ENCODE measurements around the gene TEX35.
"Not testable (repeated sequence)": the region's sequence is repeated elsewhere in the genome, so short reads cannot be mapped to it uniquely, and the experiment has no call there.

The TEX35 gene

DNA sequence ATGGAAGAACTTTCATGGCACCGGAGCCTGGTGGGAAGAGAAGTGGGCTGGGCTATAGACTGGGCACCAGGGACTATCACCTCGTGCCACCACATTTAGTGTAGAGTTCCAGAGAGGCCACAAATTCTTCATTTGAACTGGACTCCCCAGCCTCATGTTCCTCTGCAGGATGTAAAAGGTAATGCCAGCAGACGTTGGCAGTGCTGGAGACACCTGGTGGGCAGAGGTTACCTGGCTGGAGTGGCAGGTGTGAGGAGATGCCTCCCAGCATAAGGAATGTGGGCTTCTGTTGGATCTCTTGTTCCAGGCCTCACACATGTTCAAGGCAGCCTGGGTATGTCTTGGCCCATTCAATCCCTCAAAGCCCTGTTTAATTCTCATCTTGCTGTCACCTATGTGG is 35.2 kb downstream of the TEX35 start:
- no peak overlapping the region for H3K9ac ChIP-seq (ENCODE audit: low read depth, low read length)
- no peak overlapping the region for H3K4me3 ChIP-seq (ENCODE audit: low read length)
- H3K36me3 ChIP-seq (ENCODE audit: insufficient read depth, low read length), result peaks cover 10% of the 10 kb centered on the region
- peaks cover 6% of the 10 kb centered on the region for H3K4me1 ChIP-seq (ENCODE audit: control insufficient read depth, insufficient read depth, low read length)
- no peaks in the 10 kb centered on the region for H3K27me3 ChIP-seq (ENCODE audit: control insufficient read depth, insufficient read depth, low read length)
- H3K9me3 ChIP-seq (replicated peaks; ENCODE audit: low read length), result no peaks in the 10 kb centered on the region
- H3K4me2 ChIP-seq (ENCODE audit: low read length), result no peak overlapping the region

DNA sequence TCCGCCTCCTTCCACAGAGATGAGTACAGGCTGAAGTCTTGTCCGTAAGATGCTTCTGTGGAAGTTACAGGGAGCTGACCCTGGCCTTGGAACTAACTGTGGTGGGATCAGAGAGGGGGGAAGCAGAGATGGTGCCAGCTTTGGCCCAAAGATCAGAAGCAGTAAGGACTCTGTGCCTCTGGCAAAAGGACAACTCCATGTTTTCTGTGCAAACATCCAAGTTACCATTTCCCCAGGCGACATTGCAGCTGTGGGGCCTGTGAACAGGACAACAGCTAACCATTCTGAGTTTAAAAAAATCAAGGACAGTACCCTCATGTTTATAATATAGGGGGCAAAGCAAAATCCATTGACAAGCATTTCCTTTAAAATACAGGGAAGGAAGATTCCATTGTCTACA is 38.4 kb downstream of the TEX35 start:
- Histone ChIP-seq H3K4me2 (ENCODE audit: low read length) (no peak overlapping the region), H3K4me3 (ENCODE audit: low read length) (no peak overlapping the region), H3K36me3 (ENCODE audit: insufficient read depth, low read length) (peaks cover 10% of the 10 kb centered on the region), H3K9ac (ENCODE audit: low read depth, low read length) (no peak overlapping the region), H3K9me3 (replicated peaks; ENCODE audit: low read length) (no peaks in the 10 kb centered on the region), H3K4me1 (ENCODE audit: control insufficient read depth, insufficient read depth, low read length) (no peaks in the 10 kb centered on the region), H3K27me3 (ENCODE audit: control insufficient read depth, insufficient read depth, low read length) (no peaks in the 10 kb centered on the region)

DNA sequence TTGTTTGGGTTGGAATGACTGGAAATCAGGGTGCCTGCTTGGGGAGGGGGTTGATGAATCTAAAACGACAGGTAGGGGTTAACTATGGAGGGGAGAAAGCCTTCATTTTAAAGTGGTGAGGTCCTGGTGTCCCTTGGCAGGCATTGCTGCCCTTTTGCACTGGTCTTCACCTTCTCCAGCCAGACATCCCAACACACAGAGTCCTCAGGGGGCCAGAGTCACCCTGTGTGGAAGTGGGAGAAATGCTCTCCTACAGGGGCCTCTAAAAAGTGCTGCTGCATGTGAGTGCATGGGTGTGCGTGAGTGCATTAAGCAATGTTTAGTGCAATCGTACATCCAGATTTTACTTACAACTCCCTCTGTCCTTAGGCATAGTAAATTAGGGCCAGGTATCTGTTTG is 39.0 kb downstream of the TEX35 start:
- H3K4me2 ChIP-seq (ENCODE audit: low read length), result no peak overlapping the region
- no peak overlapping the region for H3K9ac ChIP-seq (ENCODE audit: low read depth, low read length)
- no peak overlapping the region for H3K4me3 ChIP-seq (ENCODE audit: low read length)
- H3K36me3 ChIP-seq (ENCODE audit: insufficient read depth, low read length), result peaks cover 10% of the 10 kb centered on the region
- H3K9me3 ChIP-seq (replicated peaks; ENCODE audit: low read length), result no peaks in the 10 kb centered on the region
- no peaks in the 10 kb centered on the region for H3K27me3 ChIP-seq (ENCODE audit: control insufficient read depth, insufficient read depth, low read length)
- H3K4me1 ChIP-seq (ENCODE audit: control insufficient read depth, insufficient read depth, low read length), result no peaks in the 10 kb centered on the region

DNA sequence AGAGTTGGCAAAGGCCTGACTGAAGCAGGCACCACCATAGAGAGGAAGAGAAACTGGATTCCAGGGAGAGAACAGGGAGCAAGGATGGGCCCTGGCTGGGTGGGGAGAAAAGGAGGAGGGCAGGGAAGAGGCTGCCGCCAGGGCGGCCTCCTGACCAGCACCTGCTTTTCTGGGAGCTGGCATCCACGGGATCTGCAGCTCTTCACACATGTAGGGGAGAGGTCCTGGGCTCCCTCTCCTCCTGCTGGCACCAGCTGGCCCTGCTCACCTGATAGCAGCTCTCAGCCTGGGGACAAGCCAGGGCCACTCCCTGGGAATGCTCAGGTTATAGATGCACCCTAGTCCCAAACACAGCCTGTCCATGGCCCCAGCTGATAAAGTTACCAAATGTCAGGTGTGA is 39.9 kb downstream of the TEX35 start:
- Histone ChIP-seq H3K36me3 (ENCODE audit: insufficient read depth, low read length) (peaks cover 7% of the 10 kb centered on the region), H3K27me3 (ENCODE audit: control insufficient read depth, insufficient read depth, low read length) (no peaks in the 10 kb centered on the region), H3K4me3 (ENCODE audit: low read length) (no peak overlapping the region), H3K4me1 (ENCODE audit: control insufficient read depth, insufficient read depth, low read length) (no peaks in the 10 kb centered on the region), H3K9ac (ENCODE audit: low read depth, low read length) (no peak overlapping the region), H3K9me3 (replicated peaks; ENCODE audit: low read length) (no peaks in the 10 kb centered on the region), H3K4me2 (ENCODE audit: low read length) (no peak overlapping the region)

DNA sequence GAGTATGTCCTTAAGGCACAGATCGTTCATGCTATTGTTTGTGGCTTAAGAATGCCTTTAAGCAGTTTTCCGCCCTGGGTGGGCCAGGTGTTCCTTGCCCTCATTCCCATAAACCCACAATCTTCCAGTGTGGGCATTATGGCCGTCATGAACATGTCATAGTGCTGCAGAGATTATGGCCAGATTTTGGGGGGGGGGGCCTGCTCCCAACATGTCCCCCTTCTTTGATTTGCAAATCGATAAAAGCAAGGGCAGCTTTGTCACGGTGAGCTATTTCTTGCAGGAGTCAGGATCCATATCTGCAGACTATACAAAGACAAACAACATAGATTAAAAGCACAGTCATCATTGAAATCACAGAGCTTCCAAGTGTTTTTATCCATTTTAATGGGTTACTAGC is 41.4 kb downstream of the TEX35 start:
- not testable (repeated sequence) for H3K9me3 ChIP-seq (replicated peaks; ENCODE audit: low read length); H3K9ac ChIP-seq (ENCODE audit: low read depth, low read length); H3K4me1 ChIP-seq (ENCODE audit: control insufficient read depth, insufficient read depth, low read length); H3K36me3 ChIP-seq (ENCODE audit: insufficient read depth, low read length); H3K4me3 ChIP-seq (ENCODE audit: low read length); H3K27me3 ChIP-seq (ENCODE audit: control insufficient read depth, insufficient read depth, low read length); H3K4me2 ChIP-seq (ENCODE audit: low read length)

DNA sequence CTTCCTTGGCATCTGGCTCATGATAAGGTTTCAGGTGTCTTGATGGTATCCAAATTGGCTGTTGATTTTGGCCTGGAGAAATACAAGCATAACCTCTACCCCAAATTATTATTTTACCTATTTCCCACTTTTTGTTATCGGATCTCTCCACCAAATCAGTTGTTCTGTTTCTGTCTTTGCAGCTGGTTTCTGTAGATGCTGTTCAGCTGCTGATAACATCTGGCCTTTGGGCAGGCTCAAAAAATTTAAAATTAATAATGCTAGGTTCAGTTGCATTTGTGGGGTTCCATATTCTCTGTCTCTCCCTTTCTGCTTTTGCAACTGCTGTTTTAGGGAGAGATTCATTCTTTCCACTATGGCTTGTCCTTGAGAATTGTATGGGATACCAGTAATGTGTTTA is 42.7 kb downstream of the TEX35 start:
- H3K27me3 ChIP-seq (ENCODE audit: control insufficient read depth, insufficient read depth, low read length); H3K4me2 ChIP-seq (ENCODE audit: low read length); H3K36me3 ChIP-seq (ENCODE audit: insufficient read depth, low read length); H3K9ac ChIP-seq (ENCODE audit: low read depth, low read length); H3K4me1 ChIP-seq (ENCODE audit: control insufficient read depth, insufficient read depth, low read length); H3K9me3 ChIP-seq (replicated peaks; ENCODE audit: low read length); H3K4me3 ChIP-seq (ENCODE audit: low read length): not testable (repeated sequence)

DNA sequence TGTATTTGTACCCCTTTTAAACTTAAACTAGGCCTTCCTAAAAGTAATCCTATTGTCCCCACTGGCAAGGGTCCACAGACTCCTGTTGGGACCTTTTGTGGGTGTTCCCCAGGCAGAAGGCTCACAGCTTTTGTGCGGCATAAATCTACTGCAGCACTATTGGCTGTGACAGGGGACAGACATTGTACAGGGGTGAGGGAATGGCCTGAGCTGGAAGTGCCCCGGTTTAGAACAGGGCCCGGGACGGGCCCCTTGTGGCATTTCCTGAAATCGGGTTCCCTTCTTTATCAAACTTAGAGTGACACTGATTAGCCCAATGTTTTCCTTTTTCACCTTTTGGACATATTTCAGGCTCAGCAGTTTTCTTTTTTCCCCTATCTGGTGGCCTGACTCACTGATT is 45.9 kb downstream of the TEX35 start:
- H3K9me3 ChIP-seq (replicated peaks; ENCODE audit: low read length); H3K27me3 ChIP-seq (ENCODE audit: control insufficient read depth, insufficient read depth, low read length); H3K36me3 ChIP-seq (ENCODE audit: insufficient read depth, low read length); H3K4me3 ChIP-seq (ENCODE audit: low read length); H3K4me2 ChIP-seq (ENCODE audit: low read length); H3K4me1 ChIP-seq (ENCODE audit: control insufficient read depth, insufficient read depth, low read length); H3K9ac ChIP-seq (ENCODE audit: low read depth, low read length): not testable (repeated sequence)

DNA sequence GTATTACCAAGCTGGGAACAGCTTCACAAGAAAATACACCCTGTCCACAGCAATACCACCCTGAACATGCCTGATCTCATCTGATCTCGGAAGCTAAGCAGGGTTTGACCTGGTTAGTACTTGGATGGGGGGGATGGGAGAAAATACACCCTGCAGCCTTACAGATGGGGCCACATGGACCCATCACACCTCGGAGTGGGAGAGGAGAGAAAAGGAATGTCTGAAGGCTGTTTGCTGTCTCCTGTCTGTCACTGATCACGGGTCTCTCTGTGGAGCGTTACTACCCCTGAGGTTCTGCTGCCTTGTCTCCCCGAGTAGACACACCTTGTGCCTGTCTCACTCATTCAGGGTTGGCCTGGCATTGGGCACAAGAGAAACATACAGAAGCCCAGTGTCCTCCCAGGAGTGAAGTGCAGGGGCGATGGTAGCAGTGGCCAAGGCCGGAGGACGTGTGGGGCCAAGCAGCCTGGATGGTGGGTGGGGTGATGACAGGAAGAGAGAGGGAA is 48.0 kb downstream of the TEX35 start:
- H3K27me3 ChIP-seq (ENCODE audit: control insufficient read depth, insufficient read depth, low read length), result no peaks in the 10 kb centered on the region
- H3K9ac ChIP-seq (ENCODE audit: low read depth, low read length), result no peak overlapping the region
- no peak overlapping the region for H3K4me3 ChIP-seq (ENCODE audit: low read length)
- no peaks in the 10 kb centered on the region for H3K9me3 ChIP-seq (replicated peaks; ENCODE audit: low read length)
- no peaks in the 10 kb centered on the region for H3K36me3 ChIP-seq (ENCODE audit: insufficient read depth, low read length)
- no peak overlapping the region for H3K4me2 ChIP-seq (ENCODE audit: low read length)
- H3K4me1 ChIP-seq (ENCODE audit: control insufficient read depth, insufficient read depth, low read length), result no peaks in the 10 kb centered on the region

DNA sequence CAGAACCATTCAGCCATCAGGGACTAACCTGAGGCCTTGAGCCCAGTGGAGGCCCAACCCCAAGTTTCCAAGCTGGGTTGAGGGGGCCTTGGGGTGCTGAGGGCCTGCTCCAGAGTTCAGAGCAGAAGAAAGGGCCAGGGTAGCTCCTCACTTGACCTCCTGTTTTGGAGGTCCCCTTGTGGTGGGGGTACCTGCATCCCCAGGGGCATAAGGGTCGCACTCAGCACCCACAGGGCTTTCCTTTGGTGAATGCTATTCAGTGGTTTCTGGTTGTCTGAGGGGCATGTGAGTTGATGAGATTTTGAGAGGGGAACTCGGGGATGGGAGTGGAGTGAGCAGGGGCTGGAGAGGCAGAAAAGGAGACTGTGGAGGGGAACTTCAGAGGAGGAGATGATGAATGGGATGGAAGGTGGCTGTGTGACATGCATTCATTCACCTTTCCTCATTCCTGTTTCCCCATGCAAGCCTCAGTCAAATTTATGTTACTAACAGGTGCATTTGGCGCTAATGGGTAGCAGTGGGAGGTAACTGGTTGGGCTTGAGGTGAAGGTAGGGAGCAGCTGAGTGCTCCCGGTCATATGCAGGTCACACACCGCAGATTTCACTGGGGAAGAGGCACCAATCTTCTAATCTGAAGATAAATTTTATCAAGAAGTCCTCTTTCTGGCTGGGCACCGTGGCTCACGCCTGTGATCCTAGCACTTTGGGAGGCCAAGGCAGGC is 50.4 kb downstream of the TEX35 start:
- Histone ChIP-seq H3K36me3 (ENCODE audit: insufficient read depth, low read length) (no peaks in the 10 kb centered on the region), H3K4me1 (ENCODE audit: control insufficient read depth, insufficient read depth, low read length) (no peaks in the 10 kb centered on the region), H3K27me3 (ENCODE audit: control insufficient read depth, insufficient read depth, low read length) (no peaks in the 10 kb centered on the region), H3K4me3 (ENCODE audit: low read length) (no peak overlapping the region), H3K9me3 (replicated peaks; ENCODE audit: low read length) (no peaks in the 10 kb centered on the region), H3K4me2 (ENCODE audit: low read length) (no peak overlapping the region), H3K9ac (ENCODE audit: low read depth, low read length) (no peak overlapping the region)

DNA sequence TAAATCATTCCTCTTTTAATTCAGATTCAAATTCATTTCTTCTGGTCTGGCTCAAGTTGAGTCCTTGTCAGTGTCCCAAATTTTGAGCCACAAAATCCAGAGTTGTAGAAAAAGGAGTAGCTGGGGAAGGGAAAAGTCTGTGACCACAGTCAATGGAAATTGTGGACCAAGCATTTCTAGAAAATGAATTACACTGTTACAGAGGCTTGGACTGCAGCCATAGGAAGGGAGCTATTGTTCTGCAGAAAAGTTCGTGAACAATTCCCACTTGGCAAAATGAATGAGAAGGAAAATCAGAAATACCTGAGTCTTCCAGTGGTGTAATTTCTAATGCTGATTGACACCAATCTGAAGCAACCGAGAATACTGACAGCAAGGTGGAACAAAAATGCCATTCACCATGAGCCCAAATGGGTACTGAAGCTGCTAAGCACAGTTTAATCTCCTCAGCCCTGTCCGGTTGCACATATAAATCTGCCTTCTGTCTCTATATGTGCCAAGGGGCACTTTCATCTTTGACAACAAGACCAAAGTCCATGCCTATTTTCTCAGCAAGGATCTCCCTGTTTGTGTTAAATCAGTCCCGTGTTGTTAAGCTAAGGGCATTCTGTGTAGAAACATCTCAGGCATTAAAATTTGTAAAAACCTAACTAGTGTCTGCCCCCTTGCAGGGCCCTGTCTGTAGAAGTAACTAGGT is 51.3 kb downstream of the TEX35 start:
- Histone ChIP-seq H3K9me3 (replicated peaks; ENCODE audit: low read length) (no peaks in the 10 kb centered on the region), H3K36me3 (ENCODE audit: insufficient read depth, low read length) (no peaks in the 10 kb centered on the region), H3K4me1 (ENCODE audit: control insufficient read depth, insufficient read depth, low read length) (no peaks in the 10 kb centered on the region), H3K9ac (ENCODE audit: low read depth, low read length) (no peak overlapping the region), H3K4me3 (ENCODE audit: low read length) (no peak overlapping the region), H3K4me2 (ENCODE audit: low read length) (no peak overlapping the region), H3K27me3 (ENCODE audit: control insufficient read depth, insufficient read depth, low read length) (no peaks in the 10 kb centered on the region)

DNA sequence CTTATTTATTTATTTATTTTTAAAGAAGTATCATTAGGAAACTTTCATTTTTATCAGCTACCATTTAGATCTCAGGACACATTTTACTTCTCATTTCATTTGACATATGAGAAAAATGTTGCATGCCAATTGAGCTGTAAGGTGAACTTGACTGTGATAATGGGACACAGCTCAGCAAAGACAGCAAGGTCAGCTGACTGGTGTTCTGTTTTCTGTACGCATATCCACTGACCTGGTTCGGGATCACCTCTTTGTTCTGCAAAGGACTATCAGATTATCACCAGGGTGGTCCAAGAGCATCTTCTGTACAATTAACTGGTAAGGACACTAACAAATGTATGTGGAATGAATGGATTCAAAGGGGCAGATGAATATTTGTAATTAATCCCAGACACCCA is 51.9 kb downstream of the TEX35 start:
- Histone ChIP-seq H3K4me2 (ENCODE audit: low read length) (no peak overlapping the region), H3K27me3 (ENCODE audit: control insufficient read depth, insufficient read depth, low read length) (no peaks in the 10 kb centered on the region), H3K9ac (ENCODE audit: low read depth, low read length) (no peak overlapping the region), H3K9me3 (replicated peaks; ENCODE audit: low read length) (no peaks in the 10 kb centered on the region), H3K36me3 (ENCODE audit: insufficient read depth, low read length) (no peaks in the 10 kb centered on the region), H3K4me3 (ENCODE audit: low read length) (no peak overlapping the region), H3K4me1 (ENCODE audit: control insufficient read depth, insufficient read depth, low read length) (no peaks in the 10 kb centered on the region)

DNA sequence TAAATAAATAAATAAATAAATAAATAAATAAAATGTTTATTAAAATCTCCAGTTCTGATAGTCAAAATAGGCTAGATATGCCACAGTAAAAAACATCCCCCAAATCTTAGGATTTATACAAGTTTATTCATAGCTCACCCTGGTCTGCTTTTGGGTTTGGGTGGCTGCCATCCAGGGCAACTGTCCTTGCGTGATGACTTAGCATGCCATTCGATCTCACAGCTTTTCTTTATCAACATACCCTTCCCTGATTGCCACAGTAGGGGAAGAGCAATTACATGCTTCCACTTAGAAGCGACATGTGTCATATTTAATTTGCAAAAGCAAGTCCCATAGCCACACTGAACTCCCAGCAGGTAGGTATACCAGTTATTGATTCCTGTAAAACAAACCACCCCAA is 52.7 kb downstream of the TEX35 start:
- Histone ChIP-seq H3K9me3 (replicated peaks; ENCODE audit: low read length) (no peaks in the 10 kb centered on the region), H3K36me3 (ENCODE audit: insufficient read depth, low read length) (no peaks in the 10 kb centered on the region), H3K27me3 (ENCODE audit: control insufficient read depth, insufficient read depth, low read length) (no peaks in the 10 kb centered on the region), H3K9ac (ENCODE audit: low read depth, low read length) (no peak overlapping the region), H3K4me2 (ENCODE audit: low read length) (no peak overlapping the region), H3K4me3 (ENCODE audit: low read length) (no peak overlapping the region), H3K4me1 (ENCODE audit: control insufficient read depth, insufficient read depth, low read length) (no peaks in the 10 kb centered on the region)

All from skeletal muscle satellite cell (primary cell).